Measurements from ENCODE around the gene GPR62. TPM values are rescaled to one million over a fixed set of nuclear protein-coding genes. Genes with fewer than 3 reads are reported as not detected.
"Not testable (repeated sequence)": the region's sequence is repeated elsewhere in the genome, so short reads cannot be mapped to it uniquely, and the experiment has no call there.

Gene GPR62
- total RNA-seq (1 to 10 TPM; 1.2 to 4.6 TPM), polyA plus RNA-seq (ENCODE audit: insufficient read length in 2 of 2) (1 to 10 TPM; 2.5 to 2.9 TPM)
- long read RNA-seq, donor 1, transcript GPR62-201 (1 exons, 2,191 nt) = major isoform, 245 of 245 reads
- long read RNA-seq, donor 1, partial matches to known transcripts = 0 of 245 reads
- long read RNA-seq, donor 1, other reads (novel, unspliced or antisense) = 0 of 245 reads
- long read RNA-seq, donor 2, transcript GPR62-201 (1 exons, 2,191 nt) = major isoform, 70 of 70 reads
- long read RNA-seq, donor 2, partial matches to known transcripts = 0 of 70 reads
- long read RNA-seq, donor 2, other reads (novel, unspliced or antisense) = 0 of 70 reads
- long read RNA-seq, donor 3, transcript GPR62-201 (1 exons, 2,191 nt) = major isoform, 37 of 37 reads
- long read RNA-seq, donor 3, partial matches to known transcripts = 0 of 37 reads
- long read RNA-seq, donor 3, other reads (novel, unspliced or antisense) = 0 of 37 reads
- long read RNA-seq, donor 4, transcript GPR62-201 (1 exons, 2,191 nt) = major isoform, 135 of 135 reads
- long read RNA-seq, donor 4, partial matches to known transcripts = 0 of 135 reads
- long read RNA-seq, donor 4, other reads (novel, unspliced or antisense) = 0 of 135 reads

GRCh38 chr3:51955175-51955892, at the start of gene GPR62:
GPR62 (plus strand) TSS chr3:51955381; CDS start chr3:51955653, 272 bp downstream.
- DNase-seq (ENCODE audit: low read depth in 4 of 6, low spot score in 6 of 6) = peak in 1 of 6 donors; percentile 42

GRCh38 chr3:51908026-51908425, 47.2 kb upstream of the GPR62 start:
- Histone ChIP-seq H3K27ac (ENCODE audit: low read depth, low read length) (no peak overlapping the region), H3K27me3 (ENCODE audit: control insufficient read depth, insufficient read depth, low read length) (no peaks in the 10 kb centered on the region), H3K36me3 (ENCODE audit: control insufficient read depth, insufficient read depth, low read length) (no peaks in the 10 kb centered on the region), H3K4me1 (ENCODE audit: control insufficient read depth, insufficient read depth, low read length) (no peaks in the 10 kb centered on the region), H3K9me3 (ENCODE audit: control insufficient read depth, insufficient read depth, low read length) (no peaks in the 10 kb centered on the region), H3K4me3 (ENCODE audit: low read depth, low read length) (no peak overlapping the region)
- no peak for DNase-seq (ENCODE audit: low read depth in 4 of 6, low spot score in 6 of 6)
- WGBS (ENCODE audit: insufficient coverage) = 60% methylated on average over 1 of the region's 4 CpGs

More at GRCh38 chr3:51955175-51955892, at the start of gene GPR62:
- Histone ChIP-seq H3K4me3 (ENCODE audit: low read depth, low read length) (peak within 1 kb of the TSS; percentile 5), H3K9me3 (ENCODE audit: control insufficient read depth, insufficient read depth, low read length) (no peaks in the 10 kb centered on the region), H3K27me3 (ENCODE audit: control insufficient read depth, insufficient read depth, low read length) (no peaks in the 10 kb centered on the region), H3K27ac (ENCODE audit: low read depth, low read length) (peak within 1 kb of the TSS; percentile 47), H3K4me1 (ENCODE audit: control insufficient read depth, insufficient read depth, low read length) (peaks cover 26% of the 10 kb centered on the region), H3K36me3 (ENCODE audit: control insufficient read depth, insufficient read depth, low read length) (peaks cover 44% of the 10 kb centered on the region)
- WGBS (ENCODE audit: insufficient coverage) = 19% methylated on average over 31 of the region's 33 CpGs

- WGBS (ENCODE audit: insufficient coverage) = 0% methylated on average over 1 of the region's 5 CpGs
- Histone ChIP-seq H3K27me3 (ENCODE audit: control insufficient read depth, insufficient read depth, low read length) (no peaks in the 10 kb centered on the region), H3K9me3 (ENCODE audit: control insufficient read depth, insufficient read depth, low read length) (no peaks in the 10 kb centered on the region), H3K4me3 (ENCODE audit: low read depth, low read length) (no peak overlapping the region), H3K4me1 (ENCODE audit: control insufficient read depth, insufficient read depth, low read length) (no peaks in the 10 kb centered on the region), H3K36me3 (ENCODE audit: control insufficient read depth, insufficient read depth, low read length) (no peaks in the 10 kb centered on the region), H3K27ac (ENCODE audit: low read depth, low read length) (no peak overlapping the region)
- DNase-seq (ENCODE audit: low read depth in 4 of 6, low spot score in 6 of 6) = no peak
These were observed 38.8 kb upstream of the GPR62 start for GRCh38 chr3:51916418-51916817.

GRCh38 chr3:51921081-51921578, 34.1 kb upstream of the GPR62 start:
- H3K4me1 ChIP-seq (ENCODE audit: control insufficient read depth, insufficient read depth, low read length) = no peaks in the 10 kb centered on the region
- DNase-seq (ENCODE audit: low read depth in 4 of 6, low spot score in 6 of 6) = no peak
- H3K4me3 ChIP-seq (ENCODE audit: low read depth, low read length) = no peak overlapping the region
- no peaks in the 10 kb centered on the region for H3K36me3 ChIP-seq (ENCODE audit: control insufficient read depth, insufficient read depth, low read length)
- H3K27ac ChIP-seq (ENCODE audit: low read depth, low read length) = no peak overlapping the region
- WGBS (ENCODE audit: insufficient coverage) = 87% methylated on average over 9 of the region's 11 CpGs
- no peaks in the 10 kb centered on the region for H3K9me3 ChIP-seq (ENCODE audit: control insufficient read depth, insufficient read depth, low read length)
- no peaks in the 10 kb centered on the region for H3K27me3 ChIP-seq (ENCODE audit: control insufficient read depth, insufficient read depth, low read length)

GRCh38 chr3:51927061-51927977, 27.9 kb upstream of the GPR62 start:
- no peaks in the 10 kb centered on the region for H3K27me3 ChIP-seq (ENCODE audit: control insufficient read depth, insufficient read depth, low read length)
- H3K27ac ChIP-seq (ENCODE audit: low read depth, low read length) = no peak overlapping the region
- H3K4me1 ChIP-seq (ENCODE audit: control insufficient read depth, insufficient read depth, low read length) = no peaks in the 10 kb centered on the region
- H3K9me3 ChIP-seq (ENCODE audit: control insufficient read depth, insufficient read depth, low read length) = no peaks in the 10 kb centered on the region
- peaks cover 11% of the 10 kb centered on the region for H3K36me3 ChIP-seq (ENCODE audit: control insufficient read depth, insufficient read depth, low read length)
- WGBS (ENCODE audit: insufficient coverage) = no CpG with 5 or more reads among the region's 5 CpGs
- DNase-seq (ENCODE audit: low read depth in 4 of 6, low spot score in 6 of 6) = no peak
- H3K4me3 ChIP-seq (ENCODE audit: low read depth, low read length) = no peak overlapping the region

- DNase-seq (ENCODE audit: low read depth in 4 of 6, low spot score in 6 of 6) = no peak
- Histone ChIP-seq H3K36me3 (ENCODE audit: control insufficient read depth, insufficient read depth, low read length) (peaks cover 22% of the 10 kb centered on the region), H3K27me3 (ENCODE audit: control insufficient read depth, insufficient read depth, low read length) (no peaks in the 10 kb centered on the region), H3K27ac (ENCODE audit: low read depth, low read length) (no peak overlapping the region), H3K4me1 (ENCODE audit: control insufficient read depth, insufficient read depth, low read length) (no peaks in the 10 kb centered on the region), H3K4me3 (ENCODE audit: low read depth, low read length) (no peak overlapping the region), H3K9me3 (ENCODE audit: control insufficient read depth, insufficient read depth, low read length) (no peaks in the 10 kb centered on the region)
- 94% methylated on average over 6 of the region's 7 CpGs for WGBS (ENCODE audit: insufficient coverage)
These were observed 26.7 kb upstream of the GPR62 start for GRCh38 chr3:51928438-51928837.

GRCh38 chr3:51928981-51929380, 26.2 kb upstream of the GPR62 start:
- WGBS (ENCODE audit: insufficient coverage) = 86% methylated on average over 3 of the region's 3 CpGs
- H3K4me1 ChIP-seq (ENCODE audit: control insufficient read depth, insufficient read depth, low read length); DNase-seq (ENCODE audit: low read depth in 4 of 6, low spot score in 6 of 6): not testable (repeated sequence)

GRCh38 chr3:51929420-51930003, 25.7 kb upstream of the GPR62 start:
- Histone ChIP-seq H3K27ac (ENCODE audit: low read depth, low read length) (no peak overlapping the region), H3K4me1 (ENCODE audit: control insufficient read depth, insufficient read depth, low read length) (no peaks in the 10 kb centered on the region), H3K27me3 (ENCODE audit: control insufficient read depth, insufficient read depth, low read length) (no peaks in the 10 kb centered on the region), H3K4me3 (ENCODE audit: low read depth, low read length) (no peak overlapping the region), H3K36me3 (ENCODE audit: control insufficient read depth, insufficient read depth, low read length) (peaks cover 33% of the 10 kb centered on the region), H3K9me3 (ENCODE audit: control insufficient read depth, insufficient read depth, low read length) (no peaks in the 10 kb centered on the region)
- whole genome bisulfite sequencing (ENCODE audit: insufficient coverage) = 93% methylated on average over 3 of the region's 5 CpGs
- DNase-seq (ENCODE audit: low read depth in 4 of 6, low spot score in 6 of 6) = no peak

More at GRCh38 chr3:51928981-51929380, 26.2 kb upstream of the GPR62 start:
- H3K9me3 ChIP-seq (ENCODE audit: control insufficient read depth, insufficient read depth, low read length); H3K27ac ChIP-seq (ENCODE audit: low read depth, low read length); H3K27me3 ChIP-seq (ENCODE audit: control insufficient read depth, insufficient read depth, low read length); H3K4me3 ChIP-seq (ENCODE audit: low read depth, low read length): not testable (repeated sequence)
- peaks cover 27% of the 10 kb centered on the region for H3K36me3 ChIP-seq (ENCODE audit: control insufficient read depth, insufficient read depth, low read length)

Data from spinal cord (tissue), 10 donors.